Ovary (tissue), 9 donors: ENCODE results near the gene HERC4. TPM values are rescaled to one million over a fixed set of nuclear protein-coding genes. Genes with fewer than 3 reads are reported as not detected.

Experiments used
- DNase-seq, 5 donors: peaks; one replicate each; pipeline ENCODE4 v3.0.0-alpha.2; 2019 to 2020
- H3K27ac ChIP-seq, 2 donors: fragments of 200-600 bp; one replicate each; pipeline versions ENCODE4 v1.5.1 to v1.8.0; 2019 to 2022
- H3K27me3 ChIP-seq: fragments of 200-600 bp; one replicate; pipeline ENCODE4 v1.8.0; 2022
- H3K36me3 ChIP-seq: fragments of 200-600 bp; sonication (generic); one replicate; pipeline ENCODE4 v1.5.1; 2019
- H3K4me1 ChIP-seq: one replicate; pipeline ENCODE4 v1.8.1; 2013; ENCODE audit warnings: mild to moderate bottlenecking, moderate library complexity; ENCODE audit not compliant: insufficient read depth
- H3K4me3 ChIP-seq: fragments of 200-600 bp; sonication (generic); one replicate; pipeline ENCODE4 v1.5.1; 2017
- H3K9me3 ChIP-seq, 2 donors: fragments of 200-600 bp in 1 of 2; sonication (generic) in 1 of 2; one replicate each; pipeline versions ENCODE4 v1.5.1 to v1.8.1; 2013 to 2019; ENCODE audit warnings: mild to moderate bottlenecking in 1 of 2, moderate library complexity in 1 of 2
- EP300 ChIP-seq: sonication (generic); formaldehyde crosslinking; IDR thresholded peaks from one replicate; pipeline ENCODE4 v1.6.1; 2017; ENCODE audit warnings: antibody characterized with exemption
- POLR2A ChIP-seq: fragments of 450-650 bp; IDR thresholded peaks from one replicate; pipeline ENCODE4 v1.6.1; 2017; ENCODE audit warnings: antibody characterized with exemption, mild to moderate bottlenecking, moderate library complexity
- WGBS, 3 donors: extraction: QIAGEN DNeasy Blood & Tissue Kit in 1 of 3; methylation state at CpG; one replicate each; pipeline versions ENCODE4 v1.1.5 to v1.1.7; 2013 to 2017; 5-methylcytosine and 5-hydroxymethylcytosine counted together
- intact Hi-C, 4 donors: fragments of 100-400 bp; cut with DNase I; formaldehyde crosslinking; loops; one replicate each; pipeline versions ENCODE4 v1.11.0 to v1.15.1; 2022 to 2023
- polyA plus RNA-seq, 2 donors: library from polyadenylated mRNA; stranded (reverse); fragments of 200-250 nt in 1 of 2; fragments of 350-450 nt in 1 of 2; fragmentation: Illumina TruSeq in 1 of 2; extraction: RNeasy Lipid Tissue Mini Kit (QIAGEN cat#74804) in 1 of 2; gene quantifications; one replicate each; pipeline ENCODE4 v1.2.3, GENCODE V29; 2013 to 2014
- total RNA-seq, 7 donors: library from RNA; depleted of rRNA in 2 of 7; stranded (reverse); fragments of >200 nt in 2 of 7; fragmentation: NEBNext Ultra II Directional in 3 of 7; extraction: Animal tissue kit (Norgen Biotek cat#: 25700) in 3 of 7; gene quantifications; one replicate each; pipeline versions ENCODE4 v1.1.0 to v1.2.4, GENCODE V29; 2016 to 2023
- TF ChIP-seq, protein P1 (sequence below), 3 donors: fragments of 450-650 bp in 2 of 3; fragments of 200-600 bp in 1 of 3; IDR thresholded peaks; one replicate each; pipeline versions ENCODE4 v1.5.1 to v1.8.0; 2016 to 2022; ENCODE audit warnings: antibody characterized with exemption in 3 of 3, mild to moderate bottlenecking in 1 of 3
- donor health status: DM: no; HTN: no; CAD: no; lungs with moderate emphysema.
- donor health status: DM: no; HTN: no; CAD: no.
- donor health status: Bipolar disorder and iron deficiency.
- donor health status: DM: yes; HTN: yes; CAD: no.
- donor health status: DM: no; HTN: no; CAD: no.
- donor health status: DM: yes; HTN: yes; CAD: no.

Gene HERC4
- total and polyA plus RNA-seq, 9 donors, result 16.4 to 54.7 (median 43.5) TPM

DNA sequence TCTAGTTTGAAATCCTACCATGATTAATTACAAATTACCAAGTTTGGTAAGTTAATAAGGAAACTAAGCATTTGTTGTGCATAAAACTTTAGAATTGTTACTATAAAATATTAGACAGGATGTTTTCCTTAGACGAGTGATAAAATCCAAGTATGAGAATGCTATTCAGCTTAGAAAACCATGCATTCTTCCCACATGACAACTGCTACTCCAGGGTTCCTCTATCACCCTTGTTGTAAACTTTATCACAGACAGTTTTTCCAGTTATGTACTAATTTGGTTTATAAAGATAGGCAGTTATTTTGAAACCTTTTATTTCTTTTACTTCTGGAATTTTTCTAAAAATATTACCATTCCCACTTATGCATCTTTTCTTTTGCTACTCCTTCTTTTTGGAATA is 138.7 kb downstream of the HERC4 start:
- H3K4me1 ChIP-seq, result no peaks in the 10 kb centered on the region
- intact Hi-C loops, result no loop called here
- H3K9me3 ChIP-seq, result no peaks in the 10 kb centered on the region
- no peaks in the 10 kb centered on the region for H3K36me3 ChIP-seq
- no peaks in the 10 kb centered on the region for H3K27me3 ChIP-seq
- 14 to 26% (median 19%) methylated on average over 1 of the region's 1 CpG for WGBS, 3 donors
- H3K4me3 ChIP-seq, result no peak overlapping the region
- TF ChIP-seq POLR2A (no peak), EP300 (no peak)
- TF ChIP-seq, protein P1, sequence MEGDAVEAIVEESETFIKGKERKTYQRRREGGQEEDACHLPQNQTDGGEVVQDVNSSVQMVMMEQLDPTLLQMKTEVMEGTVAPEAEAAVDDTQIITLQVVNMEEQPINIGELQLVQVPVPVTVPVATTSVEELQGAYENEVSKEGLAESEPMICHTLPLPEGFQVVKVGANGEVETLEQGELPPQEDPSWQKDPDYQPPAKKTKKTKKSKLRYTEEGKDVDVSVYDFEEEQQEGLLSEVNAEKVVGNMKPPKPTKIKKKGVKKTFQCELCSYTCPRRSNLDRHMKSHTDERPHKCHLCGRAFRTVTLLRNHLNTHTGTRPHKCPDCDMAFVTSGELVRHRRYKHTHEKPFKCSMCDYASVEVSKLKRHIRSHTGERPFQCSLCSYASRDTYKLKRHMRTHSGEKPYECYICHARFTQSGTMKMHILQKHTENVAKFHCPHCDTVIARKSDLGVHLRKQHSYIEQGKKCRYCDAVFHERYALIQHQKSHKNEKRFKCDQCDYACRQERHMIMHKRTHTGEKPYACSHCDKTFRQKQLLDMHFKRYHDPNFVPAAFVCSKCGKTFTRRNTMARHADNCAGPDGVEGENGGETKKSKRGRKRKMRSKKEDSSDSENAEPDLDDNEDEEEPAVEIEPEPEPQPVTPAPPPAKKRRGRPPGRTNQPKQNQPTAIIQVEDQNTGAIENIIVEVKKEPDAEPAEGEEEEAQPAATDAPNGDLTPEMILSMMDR (IDR thresholded peaks at IDR 0.05), result no peak
- no peak for DNase-seq
- H3K27ac ChIP-seq, result no peak overlapping the region

GRCh38 chr10:67935223-67935622 is 139.9 kb downstream of the HERC4 start:
- no peak overlapping the region for H3K27ac ChIP-seq
- H3K9me3 ChIP-seq, result no peaks in the 10 kb centered on the region
- H3K4me1 ChIP-seq, result no peaks in the 10 kb centered on the region
- TF ChIP-seq POLR2A (no peak), EP300 (no peak)
- TF ChIP-seq, protein P1 (IDR thresholded peaks at IDR 0.05), result no peak
- no peak for DNase-seq
- intact Hi-C loops, result no loop called here
- H3K36me3 ChIP-seq, result no peaks in the 10 kb centered on the region
- no peaks in the 10 kb centered on the region for H3K27me3 ChIP-seq
- H3K4me3 ChIP-seq, result no peak overlapping the region
- WGBS, 3 donors, result 97% methylated on average over 9 of the region's 9 CpGs

DNA sequence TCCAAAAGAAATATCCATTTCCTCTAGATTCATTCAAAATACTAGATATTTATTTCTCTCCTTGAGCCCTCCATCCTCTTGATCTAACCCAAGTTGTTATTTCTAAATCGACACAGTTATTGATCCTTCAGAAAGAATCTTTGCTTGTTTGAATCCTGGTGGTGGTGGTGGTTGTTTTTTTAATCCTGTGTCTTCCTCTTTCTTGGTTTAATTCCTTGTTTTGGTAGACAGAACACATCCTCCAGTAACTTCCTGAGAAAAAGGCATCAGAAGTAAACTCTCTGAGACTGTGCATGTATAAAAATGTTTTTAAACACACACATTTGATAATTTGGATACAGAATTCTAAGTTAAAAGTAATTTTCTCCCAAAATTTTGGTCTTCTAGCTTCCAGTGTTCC is 140.7 kb downstream of the HERC4 start:
- TF ChIP-seq POLR2A, result no peak
- TF ChIP-seq, protein P1 (IDR thresholded peaks at IDR 0.05), result no peak
- no peak for TF ChIP-seq EP300
- Histone ChIP-seq H3K27me3 (no peaks in the 10 kb centered on the region), H3K9me3 (no peaks in the 10 kb centered on the region), H3K4me3 (no peak overlapping the region), H3K36me3 (no peaks in the 10 kb centered on the region), H3K27ac (no peak overlapping the region), H3K4me1 (no peaks in the 10 kb centered on the region)
- 96 to 98% (median 96%) methylated on average over 1 of the region's 1 CpG for WGBS, 3 donors
- DNase-seq, result no peak
- intact Hi-C loops, result no loop called here

DNA sequence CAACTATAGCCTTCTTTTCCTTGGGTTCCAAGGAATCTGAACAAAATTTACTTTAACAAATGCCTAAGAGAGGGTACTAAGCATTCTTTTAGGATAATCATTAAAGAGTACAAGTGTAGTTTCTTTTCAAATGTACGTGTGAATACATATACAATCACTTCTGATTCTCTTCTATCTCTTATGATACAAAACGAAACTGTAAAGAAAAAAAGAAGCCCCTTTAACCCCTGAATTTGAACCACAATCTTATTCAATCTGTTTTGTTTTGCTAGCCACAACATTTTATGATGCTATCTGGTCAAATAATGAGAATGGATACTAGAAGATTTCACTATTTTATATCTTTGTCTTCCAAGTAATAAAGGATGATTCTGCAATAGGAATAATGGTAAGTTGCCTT is 141.9 kb downstream of the HERC4 start:
- TF ChIP-seq POLR2A (no peak), EP300 (no peak)
- TF ChIP-seq, protein P1 (IDR thresholded peaks at IDR 0.05), result no peak
- Histone ChIP-seq H3K27ac (no peak overlapping the region), H3K36me3 (no peaks in the 10 kb centered on the region), H3K4me3 (no peak overlapping the region), H3K9me3 (no peaks in the 10 kb centered on the region), H3K27me3 (no peaks in the 10 kb centered on the region), H3K4me1 (no peaks in the 10 kb centered on the region)
- no peak for DNase-seq
- 91 to 95% (median 92%) methylated on average over 2 of the region's 2 CpGs for WGBS, 3 donors
- intact Hi-C loops, result no loop called here

- H3K9me3 ChIP-seq, result no peaks in the 10 kb centered on the region
- no peak overlapping the region for H3K4me3 ChIP-seq
- no peak for DNase-seq
- WGBS, 3 donors, result 55 to 80% (median 72%) methylated on average over 1 of the region's 1 CpG
- H3K27me3 ChIP-seq, result no peaks in the 10 kb centered on the region
- intact Hi-C loops, result no loop called here
- no peaks in the 10 kb centered on the region for H3K36me3 ChIP-seq
- no peak for TF ChIP-seq EP300
- TF ChIP-seq POLR2A, result no peak
- TF ChIP-seq, protein P1 (IDR thresholded peaks at IDR 0.05), result no peak
- no peak overlapping the region for H3K27ac ChIP-seq
- no peaks in the 10 kb centered on the region for H3K4me1 ChIP-seq
Measured at GRCh38 chr10:67926951-67927350, 148.1 kb downstream of the HERC4 start.
